ENCODE measurements around the gene ZMAT5. TPM values are rescaled to one million over a fixed set of nuclear protein-coding genes. Genes with fewer than 3 reads are reported as not detected.

The ZMAT5 gene
- total and polyA plus RNA-seq, 2 of the 13 experiments (the other 11 are each of a cell fraction or from before 2014, with no cell fraction given), result 20.7 to 27.8 TPM

- TF ChIP-seq, protein P1, sequence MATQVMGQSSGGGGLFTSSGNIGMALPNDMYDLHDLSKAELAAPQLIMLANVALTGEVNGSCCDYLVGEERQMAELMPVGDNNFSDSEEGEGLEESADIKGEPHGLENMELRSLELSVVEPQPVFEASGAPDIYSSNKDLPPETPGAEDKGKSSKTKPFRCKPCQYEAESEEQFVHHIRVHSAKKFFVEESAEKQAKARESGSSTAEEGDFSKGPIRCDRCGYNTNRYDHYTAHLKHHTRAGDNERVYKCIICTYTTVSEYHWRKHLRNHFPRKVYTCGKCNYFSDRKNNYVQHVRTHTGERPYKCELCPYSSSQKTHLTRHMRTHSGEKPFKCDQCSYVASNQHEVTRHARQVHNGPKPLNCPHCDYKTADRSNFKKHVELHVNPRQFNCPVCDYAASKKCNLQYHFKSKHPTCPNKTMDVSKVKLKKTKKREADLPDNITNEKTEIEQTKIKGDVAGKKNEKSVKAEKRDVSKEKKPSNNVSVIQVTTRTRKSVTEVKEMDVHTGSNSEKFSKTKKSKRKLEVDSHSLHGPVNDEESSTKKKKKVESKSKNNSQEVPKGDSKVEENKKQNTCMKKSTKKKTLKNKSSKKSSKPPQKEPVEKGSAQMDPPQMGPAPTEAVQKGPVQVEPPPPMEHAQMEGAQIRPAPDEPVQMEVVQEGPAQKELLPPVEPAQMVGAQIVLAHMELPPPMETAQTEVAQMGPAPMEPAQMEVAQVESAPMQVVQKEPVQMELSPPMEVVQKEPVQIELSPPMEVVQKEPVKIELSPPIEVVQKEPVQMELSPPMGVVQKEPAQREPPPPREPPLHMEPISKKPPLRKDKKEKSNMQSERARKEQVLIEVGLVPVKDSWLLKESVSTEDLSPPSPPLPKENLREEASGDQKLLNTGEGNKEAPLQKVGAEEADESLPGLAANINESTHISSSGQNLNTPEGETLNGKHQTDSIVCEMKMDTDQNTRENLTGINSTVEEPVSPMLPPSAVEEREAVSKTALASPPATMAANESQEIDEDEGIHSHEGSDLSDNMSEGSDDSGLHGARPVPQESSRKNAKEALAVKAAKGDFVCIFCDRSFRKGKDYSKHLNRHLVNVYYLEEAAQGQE (IDR thresholded peaks at IDR 0.05; ENCODE audit: borderline replicate concordance in 1 of 2, low read depth in 1 of 2, low read length in 2 of 2), result no peak
- TF ChIP-seq ZNF441 (CRISPR knock-in tag; IDR thresholded peaks at IDR 0.05; ENCODE audit: borderline replicate concordance) (no peak), ZNF143 (CRISPR knock-in tag; IDR thresholded peaks at IDR 0.05) (no peak), ZNF44 (CRISPR knock-in tag; IDR thresholded peaks at IDR 0.05) (no peak)
- TF ChIP-seq, protein P2, sequence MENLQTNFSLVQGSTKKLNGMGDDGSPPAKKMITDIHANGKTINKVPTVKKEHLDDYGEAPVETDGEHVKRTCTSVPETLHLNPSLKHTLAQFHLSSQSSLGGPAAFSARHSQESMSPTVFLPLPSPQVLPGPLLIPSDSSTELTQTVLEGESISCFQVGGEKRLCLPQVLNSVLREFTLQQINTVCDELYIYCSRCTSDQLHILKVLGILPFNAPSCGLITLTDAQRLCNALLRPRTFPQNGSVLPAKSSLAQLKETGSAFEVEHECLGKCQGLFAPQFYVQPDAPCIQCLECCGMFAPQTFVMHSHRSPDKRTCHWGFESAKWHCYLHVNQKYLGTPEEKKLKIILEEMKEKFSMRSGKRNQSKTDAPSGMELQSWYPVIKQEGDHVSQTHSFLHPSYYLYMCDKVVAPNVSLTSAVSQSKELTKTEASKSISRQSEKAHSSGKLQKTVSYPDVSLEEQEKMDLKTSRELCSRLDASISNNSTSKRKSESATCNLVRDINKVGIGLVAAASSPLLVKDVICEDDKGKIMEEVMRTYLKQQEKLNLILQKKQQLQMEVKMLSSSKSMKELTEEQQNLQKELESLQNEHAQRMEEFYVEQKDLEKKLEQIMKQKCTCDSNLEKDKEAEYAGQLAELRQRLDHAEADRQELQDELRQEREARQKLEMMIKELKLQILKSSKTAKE (CRISPR knock-in tag; IDR thresholded peaks at IDR 0.05; ENCODE audit: borderline replicate concordance), result no peak
- TF ChIP-seq, protein P3, sequence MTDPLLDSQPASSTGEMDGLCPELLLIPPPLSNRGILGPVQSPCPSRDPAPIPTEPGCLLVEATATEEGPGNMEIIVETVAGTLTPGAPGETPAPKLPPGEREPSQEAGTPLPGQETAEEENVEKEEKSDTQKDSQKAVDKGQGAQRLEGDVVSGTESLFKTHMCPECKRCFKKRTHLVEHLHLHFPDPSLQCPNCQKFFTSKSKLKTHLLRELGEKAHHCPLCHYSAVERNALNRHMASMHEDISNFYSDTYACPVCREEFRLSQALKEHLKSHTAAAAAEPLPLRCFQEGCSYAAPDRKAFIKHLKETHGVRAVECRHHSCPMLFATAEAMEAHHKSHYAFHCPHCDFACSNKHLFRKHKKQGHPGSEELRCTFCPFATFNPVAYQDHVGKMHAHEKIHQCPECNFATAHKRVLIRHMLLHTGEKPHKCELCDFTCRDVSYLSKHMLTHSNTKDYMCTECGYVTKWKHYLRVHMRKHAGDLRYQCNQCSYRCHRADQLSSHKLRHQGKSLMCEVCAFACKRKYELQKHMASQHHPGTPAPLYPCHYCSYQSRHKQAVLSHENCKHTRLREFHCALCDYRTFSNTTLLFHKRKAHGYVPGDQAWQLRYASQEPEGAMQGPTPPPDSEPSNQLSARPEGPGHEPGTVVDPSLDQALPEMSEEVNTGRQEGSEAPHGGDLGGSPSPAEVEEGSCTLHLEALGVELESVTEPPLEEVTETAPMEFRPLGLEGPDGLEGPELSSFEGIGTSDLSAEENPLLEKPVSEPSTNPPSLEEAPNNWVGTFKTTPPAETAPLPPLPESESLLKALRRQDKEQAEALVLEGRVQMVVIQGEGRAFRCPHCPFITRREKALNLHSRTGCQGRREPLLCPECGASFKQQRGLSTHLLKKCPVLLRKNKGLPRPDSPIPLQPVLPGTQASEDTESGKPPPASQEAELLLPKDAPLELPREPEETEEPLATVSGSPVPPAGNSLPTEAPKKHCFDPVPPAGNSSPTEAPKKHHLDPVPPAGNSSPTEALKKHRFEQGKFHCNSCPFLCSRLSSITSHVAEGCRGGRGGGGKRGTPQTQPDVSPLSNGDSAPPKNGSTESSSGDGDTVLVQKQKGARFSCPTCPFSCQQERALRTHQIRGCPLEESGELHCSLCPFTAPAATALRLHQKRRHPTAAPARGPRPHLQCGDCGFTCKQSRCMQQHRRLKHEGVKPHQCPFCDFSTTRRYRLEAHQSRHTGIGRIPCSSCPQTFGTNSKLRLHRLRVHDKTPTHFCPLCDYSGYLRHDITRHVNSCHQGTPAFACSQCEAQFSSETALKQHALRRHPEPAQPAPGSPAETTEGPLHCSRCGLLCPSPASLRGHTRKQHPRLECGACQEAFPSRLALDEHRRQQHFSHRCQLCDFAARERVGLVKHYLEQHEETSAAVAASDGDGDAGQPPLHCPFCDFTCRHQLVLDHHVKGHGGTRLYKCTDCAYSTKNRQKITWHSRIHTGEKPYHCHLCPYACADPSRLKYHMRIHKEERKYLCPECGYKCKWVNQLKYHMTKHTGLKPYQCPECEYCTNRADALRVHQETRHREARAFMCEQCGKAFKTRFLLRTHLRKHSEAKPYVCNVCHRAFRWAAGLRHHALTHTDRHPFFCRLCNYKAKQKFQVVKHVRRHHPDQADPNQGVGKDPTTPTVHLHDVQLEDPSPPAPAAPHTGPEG (CRISPR knock-in tag; IDR thresholded peaks at IDR 0.05), result no peak
- TF ChIP-seq, protein P4, sequence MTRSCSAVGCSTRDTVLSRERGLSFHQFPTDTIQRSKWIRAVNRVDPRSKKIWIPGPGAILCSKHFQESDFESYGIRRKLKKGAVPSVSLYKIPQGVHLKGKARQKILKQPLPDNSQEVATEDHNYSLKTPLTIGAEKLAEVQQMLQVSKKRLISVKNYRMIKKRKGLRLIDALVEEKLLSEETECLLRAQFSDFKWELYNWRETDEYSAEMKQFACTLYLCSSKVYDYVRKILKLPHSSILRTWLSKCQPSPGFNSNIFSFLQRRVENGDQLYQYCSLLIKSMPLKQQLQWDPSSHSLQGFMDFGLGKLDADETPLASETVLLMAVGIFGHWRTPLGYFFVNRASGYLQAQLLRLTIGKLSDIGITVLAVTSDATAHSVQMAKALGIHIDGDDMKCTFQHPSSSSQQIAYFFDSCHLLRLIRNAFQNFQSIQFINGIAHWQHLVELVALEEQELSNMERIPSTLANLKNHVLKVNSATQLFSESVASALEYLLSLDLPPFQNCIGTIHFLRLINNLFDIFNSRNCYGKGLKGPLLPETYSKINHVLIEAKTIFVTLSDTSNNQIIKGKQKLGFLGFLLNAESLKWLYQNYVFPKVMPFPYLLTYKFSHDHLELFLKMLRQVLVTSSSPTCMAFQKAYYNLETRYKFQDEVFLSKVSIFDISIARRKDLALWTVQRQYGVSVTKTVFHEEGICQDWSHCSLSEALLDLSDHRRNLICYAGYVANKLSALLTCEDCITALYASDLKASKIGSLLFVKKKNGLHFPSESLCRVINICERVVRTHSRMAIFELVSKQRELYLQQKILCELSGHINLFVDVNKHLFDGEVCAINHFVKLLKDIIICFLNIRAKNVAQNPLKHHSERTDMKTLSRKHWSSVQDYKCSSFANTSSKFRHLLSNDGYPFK (CRISPR knock-in tag; IDR thresholded peaks at IDR 0.05; ENCODE audit: borderline replicate concordance), result no peak
- TF ChIP-seq, protein P5, sequence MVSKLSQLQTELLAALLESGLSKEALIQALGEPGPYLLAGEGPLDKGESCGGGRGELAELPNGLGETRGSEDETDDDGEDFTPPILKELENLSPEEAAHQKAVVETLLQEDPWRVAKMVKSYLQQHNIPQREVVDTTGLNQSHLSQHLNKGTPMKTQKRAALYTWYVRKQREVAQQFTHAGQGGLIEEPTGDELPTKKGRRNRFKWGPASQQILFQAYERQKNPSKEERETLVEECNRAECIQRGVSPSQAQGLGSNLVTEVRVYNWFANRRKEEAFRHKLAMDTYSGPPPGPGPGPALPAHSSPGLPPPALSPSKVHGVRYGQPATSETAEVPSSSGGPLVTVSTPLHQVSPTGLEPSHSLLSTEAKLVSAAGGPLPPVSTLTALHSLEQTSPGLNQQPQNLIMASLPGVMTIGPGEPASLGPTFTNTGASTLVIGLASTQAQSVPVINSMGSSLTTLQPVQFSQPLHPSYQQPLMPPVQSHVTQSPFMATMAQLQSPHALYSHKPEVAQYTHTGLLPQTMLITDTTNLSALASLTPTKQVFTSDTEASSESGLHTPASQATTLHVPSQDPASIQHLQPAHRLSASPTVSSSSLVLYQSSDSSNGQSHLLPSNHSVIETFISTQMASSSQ (IDR thresholded peaks at IDR 0.05; ENCODE audit: low read depth), result no peak
- TF ChIP-seq, protein P5 (CRISPR knock-in tag; IDR thresholded peaks at IDR 0.05; ENCODE audit: borderline replicate concordance), result no peak
Observed at GRCh38 chr22:29806196-29806595, 39.4 kb upstream of the ZMAT5 start (continued).
